Osteocyte (in vitro differentiated cells): Measurements from ENCODE around the gene API5. TPM values are rescaled to one million over a fixed set of nuclear protein-coding genes. Genes with fewer than 3 reads are reported as not detected.

Experiments
- DNase-seq: peaks from one replicate; pipeline ENCODE4 v3.0.0; 2021; ENCODE audit warnings: mixed read lengths; ENCODE audit not compliant: unreplicated experiment; ENCODE audit errors: extremely low spot score
- H3K27ac Mint-ChIP-seq: one replicate; pipeline ENCODE4 v1.8.0; 2021; ENCODE audit warnings: mild to moderate bottlenecking, mixed read lengths; ENCODE audit not compliant: unreplicated experiment
- H3K27me3 Mint-ChIP-seq: one replicate; pipeline ENCODE4 v1.8.0; 2021; ENCODE audit warnings: mixed read lengths; ENCODE audit not compliant: unreplicated experiment
- H3K36me3 Mint-ChIP-seq: one replicate; pipeline ENCODE4 v1.8.0; 2021; ENCODE audit warnings: mixed read lengths; ENCODE audit not compliant: unreplicated experiment
- H3K4me1 Mint-ChIP-seq: one replicate; pipeline ENCODE4 v1.8.0; 2021; ENCODE audit warnings: mixed read lengths; ENCODE audit not compliant: unreplicated experiment
- H3K4me3 Mint-ChIP-seq: one replicate; pipeline ENCODE4 v1.8.0; 2021; ENCODE audit warnings: mild to moderate bottlenecking, moderate library complexity, mixed read lengths; ENCODE audit not compliant: unreplicated experiment
- H3K9me3 Mint-ChIP-seq: one replicate; pipeline ENCODE4 v1.8.0; 2021; ENCODE audit warnings: mixed read lengths; ENCODE audit not compliant: unreplicated experiment
- CTCF ChIP-seq: fragments of 200-600 bp; sonication (generic); IDR thresholded peaks from 2 replicates; pipeline ENCODE4 v1.5.0; 2021; ENCODE audit warnings: antibody characterized with exemption, mild to moderate bottlenecking, moderate library complexity
- total RNA-seq: library from RNA; stranded (reverse); gene quantifications from 2 replicates; pipeline ENCODE4 v1.2.1, GENCODE V29; 2021

API5 gene
- total RNA-seq, 1 donor from 2014 or later, result 97.2 TPM

- TF ChIP-seq CTCF, result no peak
- Mint-ChIP-seq H3K4me3 (no peak overlapping the region), H3K27me3 (no peaks in the 10 kb centered on the region), H3K9me3 (no peaks in the 10 kb centered on the region), H3K36me3 (peaks cover 21% of the 10 kb centered on the region), H3K27ac (no peak overlapping the region), H3K4me1 (no peaks in the 10 kb centered on the region)
- DNase-seq, result no peak
Measured at GRCh38 chr11:43382614-43383013, 70.8 kb downstream of the API5 start.

GRCh38 chr11:43384393-43384792, 72.6 kb downstream of the API5 start:
- Mint-ChIP-seq H3K27me3 (no peaks in the 10 kb centered on the region), H3K36me3 (peaks cover 26% of the 10 kb centered on the region), H3K4me1 (no peaks in the 10 kb centered on the region), H3K27ac (no peak overlapping the region), H3K4me3 (no peak overlapping the region), H3K9me3 (no peaks in the 10 kb centered on the region)
- DNase-seq, result no peak
- no peak for TF ChIP-seq CTCF

- no peak for DNase-seq
- Mint-ChIP-seq H3K4me1 (no peaks in the 10 kb centered on the region), H3K9me3 (no peaks in the 10 kb centered on the region), H3K4me3 (no peak overlapping the region), H3K27me3 (no peaks in the 10 kb centered on the region), H3K27ac (no peak overlapping the region), H3K36me3 (peaks cover 51% of the 10 kb centered on the region)
- no peak for TF ChIP-seq CTCF
Measured at GRCh38 chr11:43392713-43393112, 80.9 kb downstream of the API5 start.

- no peak for DNase-seq
- no peak overlapping the region for H3K27ac Mint-ChIP-seq
- no peak overlapping the region for H3K4me3 Mint-ChIP-seq
- H3K4me1 Mint-ChIP-seq, result no peaks in the 10 kb centered on the region
- H3K27me3 Mint-ChIP-seq, result no peaks in the 10 kb centered on the region
- TF ChIP-seq CTCF, result no peak
- H3K9me3 Mint-ChIP-seq, result no peaks in the 10 kb centered on the region
- H3K36me3 Mint-ChIP-seq, result peaks cover 59% of the 10 kb centered on the region
Measured at GRCh38 chr11:43393765-43394355, 82.1 kb downstream of the API5 start.

Other genes with a start within 250 kb of the API5 start
- gene TTC17, start 46.9 kb downstream of the API5 start, total RNA-seq, result 93.7 and 95.3 TPM in 2 replicates